EH (cell line): ENCODE data around the gene SNX5.
"Not testable (repeated sequence)": the region's sequence is repeated elsewhere in the genome, so short reads cannot be mapped to it uniquely, and the experiment has no call there.

ENCODE experiments used
- DNase-seq: peaks from one replicate; pipeline ENCODE4 v3.0.0-alpha.2; 2015; ENCODE audit warnings: low read depth

SNX5 gene

DNA sequence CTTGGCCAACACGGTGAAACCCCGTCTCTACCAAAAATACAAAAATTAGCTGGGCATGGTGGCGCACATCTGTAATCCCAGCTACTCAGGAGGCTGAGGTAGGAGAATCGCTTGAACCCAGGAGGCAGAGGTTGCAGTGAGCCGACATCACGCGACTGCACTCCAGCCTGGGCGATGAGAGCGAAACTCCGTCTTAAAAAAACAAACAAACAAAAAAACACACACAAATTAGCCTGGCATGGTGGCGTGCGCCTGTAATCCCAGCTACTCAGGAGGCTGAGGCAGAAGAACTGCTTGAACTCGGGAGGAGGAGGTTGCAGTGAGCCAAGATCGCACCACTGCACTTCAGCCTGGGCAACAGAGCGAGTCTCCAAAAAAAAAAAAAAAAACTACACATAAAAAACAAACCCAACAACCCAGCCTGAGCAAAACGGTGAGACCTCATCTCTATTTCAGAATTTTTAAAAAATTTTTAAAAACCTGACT lies 8.2 kb downstream of the SNX5 start:
- DNase-seq, result not testable (repeated sequence)

DNA sequence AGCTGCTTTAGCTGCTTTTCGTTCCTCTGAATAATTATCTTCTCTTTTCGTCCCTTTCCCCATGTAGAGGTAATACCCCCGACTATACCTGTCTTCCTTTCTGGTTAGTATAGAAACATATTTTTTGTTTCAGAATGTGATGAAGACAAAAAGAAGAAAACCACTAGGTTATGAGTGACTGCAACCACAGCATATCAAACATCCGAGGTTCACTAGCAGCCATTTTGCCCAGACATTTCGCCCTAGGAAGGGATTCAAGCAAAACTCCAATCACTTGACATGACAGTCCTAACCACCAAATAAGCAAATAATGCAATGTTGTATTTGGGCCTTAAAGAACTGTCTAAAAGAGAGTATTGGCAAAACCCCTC lies 9.4 kb downstream of the SNX5 start:
- DNase-seq, result no peak

DNA sequence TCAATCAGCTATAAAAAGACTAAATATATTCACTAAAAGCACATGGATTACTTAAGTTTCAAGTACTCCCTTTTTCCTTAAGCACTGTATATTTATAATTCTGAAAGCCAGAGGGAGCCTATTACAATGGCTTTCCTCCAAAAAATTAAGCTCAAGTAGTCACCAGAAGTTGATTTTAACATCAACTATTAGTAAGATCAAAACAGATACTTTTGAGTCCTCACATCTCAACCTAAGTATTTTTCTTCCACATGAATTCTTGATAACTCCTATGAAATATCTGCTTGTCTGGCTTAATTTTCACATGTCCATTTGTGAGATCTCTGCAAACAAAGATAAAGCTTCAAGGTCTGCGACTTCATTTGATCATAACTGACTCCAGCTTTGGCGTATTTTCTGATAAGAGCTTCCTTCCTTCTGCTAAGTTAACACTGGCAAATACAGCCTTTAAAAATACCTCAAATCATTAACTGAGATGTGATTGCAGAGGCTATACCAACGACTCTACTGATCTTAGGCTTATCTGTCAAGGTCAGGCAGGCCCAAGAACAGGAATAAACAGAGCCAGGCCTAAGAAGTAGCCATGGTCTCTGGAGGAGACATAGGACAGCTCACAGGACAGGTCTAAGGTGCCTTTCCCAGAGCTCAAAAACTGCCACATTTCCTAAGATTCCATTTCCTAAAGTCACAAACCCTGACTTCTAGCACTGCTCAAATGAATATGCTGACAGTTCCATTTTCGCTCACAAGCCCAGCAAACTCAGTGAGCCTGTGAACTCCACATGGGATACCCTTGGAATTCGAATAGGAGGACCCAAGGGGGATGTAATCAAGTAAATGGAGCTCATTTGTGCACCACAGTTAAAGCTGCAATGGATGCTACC lies 10.0 kb downstream of the SNX5 start:
- DNase-seq, result peak; percentile 48

DNA sequence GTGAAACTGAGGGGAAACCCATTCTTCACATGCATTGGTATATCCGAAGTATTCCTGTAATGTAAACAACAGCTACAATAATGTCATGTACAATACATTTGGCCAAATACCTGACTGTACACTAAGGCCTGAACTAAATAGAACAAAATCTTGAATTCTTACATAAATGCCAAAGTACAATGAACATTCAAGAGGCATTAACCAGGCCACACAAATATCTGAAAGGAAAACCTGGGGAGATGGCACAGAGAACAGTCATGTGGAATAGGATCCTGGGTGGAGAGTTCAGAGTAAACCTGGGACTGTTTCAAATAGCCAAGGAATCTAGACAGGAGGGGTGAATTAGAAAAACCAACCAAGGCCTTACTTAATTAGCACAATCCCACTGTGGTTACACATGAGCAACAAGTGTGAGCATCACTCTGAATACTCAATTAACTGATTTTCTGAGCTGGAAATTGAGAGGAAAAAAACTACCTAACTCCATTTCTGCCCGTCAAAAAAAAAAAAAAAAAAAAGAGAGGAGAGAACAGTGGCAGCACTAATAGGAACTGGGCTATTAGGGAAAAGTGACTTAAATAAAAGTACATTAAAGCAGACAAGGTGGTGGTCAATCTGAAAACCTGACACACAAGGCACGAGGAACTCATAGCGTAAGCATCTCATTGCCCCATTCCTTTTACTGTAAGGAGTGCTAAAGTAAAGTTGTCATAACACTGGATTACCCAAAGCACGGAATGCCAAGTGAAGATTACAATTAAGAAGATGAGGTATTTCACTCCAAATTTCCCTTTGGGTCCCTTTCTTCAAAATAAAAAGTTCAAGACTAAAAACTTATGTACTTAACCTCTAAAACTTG lies 10.9 kb downstream of the SNX5 start:
- DNase-seq, result peak; percentile 51

DNA sequence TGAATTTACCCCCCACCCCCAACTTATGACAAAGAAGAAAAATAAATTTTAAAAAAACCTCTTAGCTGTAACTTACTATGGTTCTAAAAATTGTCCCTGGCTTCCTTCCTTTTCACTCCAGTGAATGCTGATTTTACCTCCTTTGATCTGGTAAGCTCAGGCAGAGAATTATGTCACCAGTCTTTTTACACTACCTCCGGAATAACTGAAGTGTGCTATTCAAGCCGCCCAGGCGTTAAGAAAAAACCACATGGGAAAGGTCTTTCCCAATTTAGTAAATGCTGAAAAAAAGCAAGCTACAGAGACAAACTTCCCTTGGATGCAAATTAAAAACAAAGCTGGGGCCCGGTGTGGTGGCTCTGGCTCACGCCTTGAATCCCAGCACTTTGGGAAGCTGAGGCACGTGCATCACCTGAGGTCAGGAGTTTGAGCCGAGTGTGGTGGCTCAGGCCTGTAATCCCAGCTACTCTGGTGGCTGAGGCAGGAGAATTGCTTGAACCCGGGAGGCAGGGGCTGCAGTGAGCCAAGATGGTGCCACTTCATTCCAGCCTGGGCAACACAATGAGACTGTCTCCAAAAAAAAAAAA lies 12.4 kb downstream of the SNX5 start:
- no peak for DNase-seq

DNA sequence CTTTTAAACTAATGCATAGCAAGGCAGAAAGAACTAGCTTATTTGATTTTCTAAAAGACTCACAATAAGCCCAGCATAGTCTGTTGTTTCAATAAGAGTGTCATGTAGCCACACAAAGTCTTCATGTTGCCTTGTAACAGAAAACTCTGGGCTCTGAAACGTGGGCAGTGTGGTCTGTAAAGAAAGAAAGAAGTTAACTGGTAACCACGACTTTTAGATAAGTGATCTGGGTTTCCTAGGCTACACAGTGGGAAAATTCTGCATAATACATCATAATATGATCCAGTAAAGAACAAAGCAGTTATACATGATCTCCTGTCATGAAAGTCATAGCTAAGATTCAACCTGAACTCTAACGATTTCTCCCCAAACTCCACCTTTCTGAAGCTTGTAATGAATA lies 13.3 kb downstream of the SNX5 start:
- DNase-seq, result no peak

DNA sequence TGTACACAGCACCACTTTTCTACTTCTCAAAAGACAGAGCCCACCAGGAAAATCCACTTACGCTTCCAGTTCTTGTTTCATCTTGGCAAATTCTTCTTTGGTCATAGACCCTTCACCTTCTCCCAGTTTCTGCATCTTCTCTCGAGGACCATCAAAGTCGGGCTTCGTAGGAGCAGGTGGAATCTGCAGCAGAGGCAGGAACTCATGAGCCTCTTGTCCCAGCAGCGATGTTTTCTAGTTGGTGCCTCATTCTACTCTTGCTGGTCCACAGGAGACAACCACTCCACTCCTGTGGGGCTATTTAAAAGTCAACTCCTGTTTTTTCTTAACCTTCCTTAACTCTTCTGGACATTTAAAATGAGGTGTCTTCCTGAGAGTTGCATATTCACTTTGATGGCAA lies 14.7 kb downstream of the SNX5 start:
- DNase-seq, result no peak

DNA sequence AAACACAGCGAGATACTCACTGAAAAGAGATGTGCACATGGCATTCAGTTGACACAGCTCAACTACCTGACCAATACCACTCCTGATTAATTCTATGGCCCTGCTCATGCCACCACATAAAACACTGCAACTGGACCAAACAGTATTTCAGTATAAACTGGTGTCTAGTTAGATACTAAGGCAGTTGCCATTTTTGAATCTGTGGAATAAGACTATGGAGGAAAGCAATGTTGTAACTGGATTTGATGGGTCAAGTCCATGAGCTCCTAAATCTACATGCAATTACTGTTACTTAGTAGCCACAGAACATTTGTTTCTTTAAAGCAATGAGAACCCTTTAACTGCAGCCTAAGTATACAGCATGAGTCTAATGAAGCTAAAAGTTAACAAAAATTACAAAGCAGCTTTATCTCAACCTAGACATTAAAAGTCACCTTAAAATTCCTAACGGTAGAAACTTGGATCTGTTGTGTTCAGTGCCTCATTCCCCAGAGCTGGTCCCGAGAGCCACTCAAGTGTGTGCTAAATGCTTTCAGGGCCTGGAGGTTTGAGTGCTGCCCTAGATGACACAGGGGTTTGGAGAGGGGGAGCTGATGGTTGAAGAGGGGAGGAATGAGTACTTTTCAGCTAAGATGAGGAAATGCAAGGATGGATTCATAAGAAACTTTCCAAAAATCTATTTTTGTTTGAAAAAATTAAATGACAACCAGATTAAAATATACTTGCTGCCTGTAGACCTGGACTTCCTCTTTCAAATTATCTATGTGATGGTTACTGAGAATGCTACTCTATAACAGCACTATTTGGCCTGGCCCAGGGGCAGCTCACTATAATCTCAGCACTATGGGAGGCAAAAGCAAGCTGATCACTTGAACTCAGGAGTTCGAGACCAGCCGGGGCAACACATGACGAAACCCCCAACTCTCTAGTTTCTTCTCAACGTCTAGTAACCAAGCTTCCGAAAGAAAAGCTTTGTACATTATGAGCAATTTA lies 15.6 kb downstream of the SNX5 start:
- no peak for DNase-seq

DNA sequence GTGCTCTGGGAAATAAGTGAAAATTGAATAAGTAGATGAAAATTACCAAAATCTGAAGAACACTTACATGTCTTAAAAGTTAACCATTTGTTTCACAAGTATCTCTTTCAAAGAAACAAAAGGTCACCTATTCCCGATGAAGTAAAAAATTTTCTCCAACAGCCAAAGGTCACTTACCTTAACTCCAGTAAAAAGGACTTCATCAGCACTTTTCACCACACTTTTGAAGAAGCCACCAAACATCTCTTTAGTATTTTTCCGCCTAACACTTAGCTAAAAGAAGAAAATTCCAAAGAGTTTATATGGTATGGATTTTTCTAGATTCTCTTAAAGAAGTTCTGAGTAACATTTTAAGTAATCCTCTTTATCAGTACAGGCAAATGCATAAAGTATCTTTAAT lies 17.3 kb downstream of the SNX5 start:
- DNase-seq, result no peak

DNA sequence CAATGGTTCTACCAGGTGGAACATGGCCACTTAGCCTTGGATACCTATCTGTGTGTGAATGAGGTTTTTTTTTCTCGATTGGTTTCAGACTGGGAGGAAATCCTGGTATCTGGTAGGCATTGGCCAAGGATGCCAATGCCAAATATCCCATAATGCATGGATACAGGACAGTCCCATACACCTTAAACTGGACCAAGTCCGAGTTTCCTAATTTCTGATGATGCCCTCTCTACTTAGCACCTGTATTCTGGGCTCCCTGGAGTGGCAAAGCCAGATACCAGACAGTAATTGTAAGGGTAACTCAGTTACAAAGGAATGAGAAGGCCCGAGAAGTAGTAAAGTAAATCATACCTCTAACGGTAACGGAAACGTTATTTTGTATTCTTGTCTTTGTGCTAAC lies 17.9 kb downstream of the SNX5 start:
- DNase-seq, result no peak

DNA sequence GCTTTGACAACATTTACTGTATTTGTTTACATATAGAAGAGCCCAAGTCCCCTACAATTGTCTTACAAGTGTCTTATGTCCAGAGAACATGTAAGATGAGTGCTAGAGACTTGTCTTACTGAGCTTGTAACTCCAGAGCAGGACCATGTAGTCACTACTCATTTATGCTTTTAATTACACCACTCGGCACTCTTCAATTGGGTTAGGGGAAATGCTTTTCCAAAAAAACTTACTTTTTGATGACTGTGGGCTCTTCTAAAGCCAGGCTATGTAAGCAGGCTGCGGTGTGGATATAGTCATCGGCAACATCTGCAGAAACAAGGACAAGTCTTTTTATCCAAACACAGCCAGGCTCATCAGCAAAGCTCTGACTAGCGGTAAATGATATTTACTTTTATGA lies 18.7 kb downstream of the SNX5 start:
- no peak for DNase-seq

DNA sequence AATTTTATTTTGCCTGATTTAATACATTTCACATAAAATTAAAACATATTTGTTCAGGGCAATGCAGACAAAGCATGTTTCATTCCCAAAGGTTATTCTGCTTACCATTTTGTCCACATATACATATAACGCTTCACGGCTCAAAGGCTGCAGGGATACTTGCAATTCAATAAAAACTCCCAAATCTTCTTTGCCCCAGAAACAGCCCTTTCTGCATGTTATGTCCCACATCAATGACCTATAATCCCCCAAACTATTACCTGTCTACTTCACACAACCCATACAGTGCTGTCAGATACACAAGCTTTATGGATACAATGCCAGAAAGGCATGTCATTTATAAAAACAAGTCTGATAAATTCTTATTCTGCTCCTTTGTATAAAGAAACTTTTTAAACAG lies 20.2 kb downstream of the SNX5 start:
- DNase-seq, result no peak

DNA sequence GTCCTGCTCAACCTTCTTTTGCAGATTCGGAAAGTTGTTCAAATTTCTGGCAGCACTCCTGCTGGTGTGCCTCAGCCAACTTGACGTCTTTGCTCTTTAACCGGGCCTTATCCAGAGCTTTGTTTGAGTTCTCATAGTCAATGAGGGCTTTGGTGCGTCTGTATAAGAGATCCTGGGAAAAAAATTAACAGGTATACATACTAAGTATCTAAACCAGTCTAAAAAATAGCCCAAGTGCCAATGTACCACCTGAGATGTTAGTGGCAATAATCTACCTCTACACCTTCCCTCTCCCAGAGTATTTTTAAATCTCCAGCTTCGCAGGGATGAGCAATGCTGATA lies 21.1 kb downstream of the SNX5 start:
- DNase-seq, result no peak

DNA sequence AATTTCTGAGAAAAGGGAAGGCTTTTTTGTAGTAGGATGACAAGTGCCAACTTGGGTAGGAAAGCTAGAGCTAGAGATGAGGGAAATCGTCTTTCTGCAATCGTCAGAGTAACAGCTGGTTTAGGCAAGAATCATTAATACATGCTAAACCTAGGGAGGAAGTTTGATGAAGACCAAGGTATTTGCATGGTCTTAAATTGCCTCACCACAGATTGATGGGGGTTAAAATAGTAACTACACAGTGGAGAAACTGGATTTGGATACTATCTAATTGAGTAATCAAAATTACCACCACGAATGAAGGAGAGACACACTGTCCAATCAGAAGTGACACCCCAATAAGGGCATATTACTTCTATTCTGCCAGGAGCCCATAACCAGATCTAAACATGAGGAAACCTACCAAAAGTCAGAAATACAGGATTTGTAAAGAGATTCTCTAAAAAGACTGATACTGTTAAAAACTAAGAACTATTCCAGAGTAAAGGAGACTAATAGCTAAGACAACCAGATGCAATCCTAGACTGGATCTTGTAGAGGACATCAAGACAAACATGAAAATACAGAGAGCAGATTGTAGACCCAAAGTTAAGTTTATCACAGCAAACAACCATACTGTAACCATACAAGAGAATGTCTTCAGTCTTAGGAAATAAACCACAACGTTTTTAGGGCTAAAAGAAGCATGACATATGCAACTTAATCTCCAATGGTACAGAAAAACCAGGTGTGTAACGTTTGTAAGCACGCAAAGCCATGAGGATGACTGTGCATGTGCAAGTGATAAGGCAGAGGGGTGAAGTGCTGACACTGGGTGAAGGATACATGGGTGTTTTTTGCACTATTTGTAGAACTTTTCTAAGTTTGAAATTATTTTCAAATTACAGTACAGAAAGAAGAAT lies 21.8 kb downstream of the SNX5 start:
- DNase-seq, result no peak

DNA sequence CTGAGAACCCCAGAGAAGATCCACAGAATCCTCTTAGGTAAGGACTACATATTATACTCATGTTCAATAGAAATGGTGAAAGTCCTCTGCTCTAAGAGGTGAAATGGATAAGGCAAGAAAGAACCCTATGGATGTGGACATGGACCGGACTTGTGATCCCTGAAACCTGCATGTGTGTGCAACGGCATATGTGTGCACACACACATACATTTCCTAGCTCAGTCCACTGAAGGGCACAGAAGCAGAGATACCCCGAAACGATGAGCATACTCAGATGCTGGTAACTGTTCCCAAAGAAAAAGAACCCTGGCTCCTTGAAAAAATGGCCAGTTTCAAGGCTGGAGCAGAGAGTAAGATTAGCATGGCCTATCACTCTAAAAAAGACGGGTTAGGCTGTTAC lies 22.6 kb downstream of the SNX5 start:
- no peak for DNase-seq

DNA sequence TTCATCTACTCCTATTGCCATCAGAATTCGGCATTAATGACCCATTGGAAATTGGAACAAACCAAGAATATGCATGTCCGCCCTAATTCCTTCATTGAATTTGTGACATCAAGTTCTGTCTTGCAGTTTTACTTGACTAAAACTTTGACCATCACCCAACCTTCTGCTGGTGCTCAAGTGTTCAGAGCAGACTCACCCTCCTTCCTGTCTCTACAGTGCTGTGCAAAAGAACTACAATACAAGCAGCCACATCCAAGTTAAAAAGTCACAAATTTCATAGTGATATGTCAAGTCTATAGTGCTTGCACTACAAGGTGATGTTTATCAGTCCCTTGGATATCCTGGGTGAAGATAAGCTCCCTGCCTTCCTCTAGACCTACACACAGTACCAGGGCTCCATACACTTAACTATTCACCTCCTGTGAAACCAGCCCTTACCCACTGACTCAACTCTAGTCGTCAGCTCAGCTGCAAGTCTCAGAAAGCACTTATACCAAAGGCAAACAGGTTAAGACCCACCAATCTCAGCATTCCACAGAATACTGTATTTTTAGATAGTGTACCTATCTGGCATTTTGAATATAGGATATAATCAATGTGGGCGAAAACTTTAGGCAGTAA lies 23.6 kb downstream of the SNX5 start:
- no peak for DNase-seq

DNA sequence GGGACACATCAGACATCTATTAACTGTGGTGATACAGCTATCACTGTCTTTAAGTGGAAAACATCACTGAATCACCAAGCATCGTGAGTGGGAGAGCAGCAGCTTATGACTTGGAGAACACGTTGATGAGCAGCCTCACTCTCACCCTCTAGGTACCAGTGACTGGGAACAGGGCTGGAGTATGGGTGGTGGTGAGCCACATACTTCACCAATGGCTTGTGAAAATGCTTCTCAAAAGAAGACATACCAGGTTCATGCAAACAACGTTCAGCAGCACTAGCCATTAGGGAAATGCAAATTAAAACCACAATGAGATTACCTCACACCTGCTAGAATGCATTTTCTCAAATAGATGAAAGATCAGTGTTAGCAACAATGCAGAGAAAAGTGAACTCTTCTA lies 25.3 kb downstream of the SNX5 start:
- no peak for DNase-seq

DNA sequence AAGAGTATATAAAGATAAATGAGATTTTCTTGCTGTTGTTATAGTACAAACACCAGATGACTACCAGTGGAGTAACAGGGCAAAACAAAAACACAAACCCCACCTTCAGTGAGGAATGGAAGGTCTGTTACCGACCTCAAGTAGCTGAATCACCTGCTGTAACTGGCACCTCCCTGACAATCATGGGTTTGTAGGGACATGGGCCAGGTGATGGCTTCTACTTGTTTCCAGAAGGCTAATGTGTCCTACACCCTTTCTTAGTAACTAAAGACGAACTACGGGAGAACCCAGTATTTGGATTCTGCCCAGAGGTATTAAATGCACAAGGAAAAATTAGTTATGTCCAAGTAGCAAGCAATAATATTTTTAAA lies 26.8 kb downstream of the SNX5 start:
- DNase-seq, result no peak

DNA sequence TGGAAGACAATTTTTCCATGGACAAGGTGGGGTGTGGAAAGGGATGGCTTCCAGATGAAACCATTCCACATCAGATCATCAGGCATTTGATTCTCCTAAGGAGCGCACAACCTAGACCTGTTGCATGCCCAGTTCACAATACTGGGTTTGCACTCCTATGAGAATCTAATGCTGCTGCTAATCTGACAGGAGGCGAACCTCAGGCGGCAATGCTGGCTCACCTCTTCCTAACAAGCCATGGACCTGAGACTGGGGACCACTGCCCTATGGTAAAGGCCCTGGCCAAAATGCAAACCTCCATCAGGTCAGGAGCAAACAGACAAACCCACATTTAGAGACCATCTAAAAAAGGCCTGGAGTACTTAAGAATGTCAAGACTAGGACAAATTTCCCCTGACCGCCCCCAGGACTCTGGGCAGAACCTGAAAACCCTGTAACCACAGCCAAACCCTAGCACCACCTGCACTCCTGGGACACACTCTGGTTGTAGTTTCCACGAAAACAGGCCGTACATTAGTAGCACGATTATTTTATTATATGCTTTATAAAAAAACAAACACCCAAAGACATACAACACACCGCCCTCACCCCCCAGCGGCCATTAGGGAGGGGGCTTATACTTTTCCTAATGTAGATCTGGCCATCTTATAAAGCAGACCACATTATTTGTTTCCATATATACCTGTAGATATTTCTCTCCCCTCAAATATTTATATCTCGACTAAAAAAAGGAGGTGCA lies 27.3 kb downstream of the SNX5 start:
- no peak for DNase-seq
